ENCODE measurements around the gene SPSB2.
"Not testable (repeated sequence)": the region's sequence is repeated elsewhere in the genome, so short reads cannot be mapped to it uniquely, and the experiment has no call there.

- not testable (repeated sequence) for TF ChIP-seq CTCF (conservative IDR thresholded peaks at IDR 0.05 in 1 of 2, IDR thresholded peaks at IDR 0.05 in 1 of 2; ENCODE audit: extremely low read depth in 1 of 2, insufficient read depth in 1 of 2, low read depth in 1 of 2, low read length in 2 of 2); EZH2 (IDR thresholded peaks at IDR 0.05; ENCODE audit: borderline replicate concordance, low read length)
Observed at GRCh38 chr12:6886206-6886999, 13.3 kb upstream of the SPSB2 start.
